ENCODE measurements around the gene PLXNB1. TPM values are rescaled to one million over a fixed set of nuclear protein-coding genes. Genes with fewer than 3 reads are reported as not detected.

Gene PLXNB1
- total RNA-seq, 1 experiment from 2014 or later = 35.6 TPM

DNA sequence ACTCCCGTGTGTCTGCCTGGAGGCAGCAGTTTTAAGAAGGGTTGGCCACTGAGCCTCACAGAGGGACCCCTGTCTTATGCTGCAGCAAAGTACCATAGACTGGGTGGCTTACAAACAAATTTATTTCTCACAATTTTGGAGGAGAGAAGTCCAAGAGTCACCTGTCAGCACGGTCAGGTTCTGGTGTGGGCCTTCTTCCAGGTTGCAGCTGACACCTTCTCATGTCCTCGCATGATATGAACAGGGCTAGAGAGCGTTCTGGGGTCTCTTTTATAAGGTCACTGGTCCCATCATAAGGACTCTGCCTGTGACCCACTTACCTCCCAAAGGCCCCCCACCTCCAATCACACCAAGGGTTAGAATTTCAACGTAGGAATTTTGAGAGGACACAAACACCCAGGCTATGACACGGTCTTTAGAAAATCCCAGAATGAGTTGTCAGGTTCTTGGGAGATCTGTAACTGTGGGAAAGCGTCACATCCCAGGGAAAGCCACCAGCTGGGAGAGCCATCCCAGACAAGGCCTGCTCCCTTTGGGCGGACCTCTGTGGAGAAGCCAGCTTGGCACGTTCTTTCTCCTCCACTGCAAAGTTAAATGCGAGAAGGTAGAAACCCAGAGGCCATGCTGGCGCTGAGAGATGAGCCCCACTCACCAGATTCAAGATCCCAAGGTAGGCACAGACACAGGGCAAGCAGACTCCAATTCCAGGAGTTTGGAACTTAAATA is 58.1 kb downstream of the PLXNB1 start, which contains the start of gene FBXW12:
Gene FBXW12, plus strand, starts transcription at position 569 of the 726 bp plus-strand sequence. CDS start 549 bp downstream, outside the sequence.
- Histone ChIP-seq H3K4me2 (ENCODE audit: low read length) (no peak within 1 kb of the TSS), H2AFZ (ENCODE audit: low read depth, low read length, poor library complexity, severe bottlenecking) (no peak within 1 kb of the TSS), H3K9me2 (ENCODE audit: insufficient read depth) (no peaks in the 10 kb centered on the region), H4K20me1 (ENCODE audit: insufficient read depth) (no peaks in the 10 kb centered on the region), H3K27ac (ENCODE audit: low read depth, low read length) (no peak within 1 kb of the TSS), H3K9ac (ENCODE audit: low read length) (no peak within 1 kb of the TSS), H3K4me1 (ENCODE audit: control insufficient read depth in 1 of 2, insufficient read depth in 2 of 2, low read length in 2 of 2) (peaks cover 2 to 7% of the 10 kb centered on the region in 2 experiments; a peak in 3 of 4 replicates), H3K27me3 (ENCODE audit: insufficient read depth, low read length) (no peaks in the 10 kb centered on the region), H3K36me3 (ENCODE audit: control insufficient read depth in 1 of 2, insufficient read depth in 2 of 2, low read length in 2 of 2) (no peaks in the 10 kb centered on the region), H3K79me2 (ENCODE audit: insufficient read depth, low read length) (no peaks in the 10 kb centered on the region), H3K4me3 (replicated peaks in 1 of 2; ENCODE audit: low read depth in 1 of 2, low read length in 2 of 2) (no peak within 1 kb of the TSS), H3K9me3 (ENCODE audit: control insufficient read depth in 1 of 2, insufficient read depth in 1 of 2, low read depth in 1 of 2, low read length in 2 of 2) (no peaks in the 10 kb centered on the region)
- CTCF ChIA-PET = no interaction called here
- POLR2A ChIA-PET = no interaction called here
- DNase-seq (ENCODE audit: low read depth, low spot score) = no peak
- ATAC-seq = no peak
- intact Hi-C loops (cut with micrococcal nuclease) = no loop called here
- RAD21 ChIA-PET (ENCODE audit: low non-redundant PET in 1 of 2, low total read pairs in 2 of 2, uncharacterized antibody in 2 of 2, unreplicated experiment in 2 of 2) = no interaction called here
- BruUV-seq (replicated peaks) = no TSS peak
- TF ChIP-seq CEBPB (IDR thresholded peaks at IDR 0.05; ENCODE audit: low read depth) = no peak
- TF ChIP-seq, protein P1, sequence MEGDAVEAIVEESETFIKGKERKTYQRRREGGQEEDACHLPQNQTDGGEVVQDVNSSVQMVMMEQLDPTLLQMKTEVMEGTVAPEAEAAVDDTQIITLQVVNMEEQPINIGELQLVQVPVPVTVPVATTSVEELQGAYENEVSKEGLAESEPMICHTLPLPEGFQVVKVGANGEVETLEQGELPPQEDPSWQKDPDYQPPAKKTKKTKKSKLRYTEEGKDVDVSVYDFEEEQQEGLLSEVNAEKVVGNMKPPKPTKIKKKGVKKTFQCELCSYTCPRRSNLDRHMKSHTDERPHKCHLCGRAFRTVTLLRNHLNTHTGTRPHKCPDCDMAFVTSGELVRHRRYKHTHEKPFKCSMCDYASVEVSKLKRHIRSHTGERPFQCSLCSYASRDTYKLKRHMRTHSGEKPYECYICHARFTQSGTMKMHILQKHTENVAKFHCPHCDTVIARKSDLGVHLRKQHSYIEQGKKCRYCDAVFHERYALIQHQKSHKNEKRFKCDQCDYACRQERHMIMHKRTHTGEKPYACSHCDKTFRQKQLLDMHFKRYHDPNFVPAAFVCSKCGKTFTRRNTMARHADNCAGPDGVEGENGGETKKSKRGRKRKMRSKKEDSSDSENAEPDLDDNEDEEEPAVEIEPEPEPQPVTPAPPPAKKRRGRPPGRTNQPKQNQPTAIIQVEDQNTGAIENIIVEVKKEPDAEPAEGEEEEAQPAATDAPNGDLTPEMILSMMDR (IDR thresholded peaks at IDR 0.05 in 2 of 3, conservative IDR thresholded peaks at IDR 0.05 in 1 of 3; ENCODE audit: borderline replicate concordance in 1 of 3, insufficient read depth in 1 of 3, low read depth in 2 of 3, low read length in 2 of 3) = no peak
- no peak for TF ChIP-seq FOSL1 (IDR thresholded peaks at IDR 0.05; ENCODE audit: low read depth)
- TF ChIP-seq, protein P2, sequence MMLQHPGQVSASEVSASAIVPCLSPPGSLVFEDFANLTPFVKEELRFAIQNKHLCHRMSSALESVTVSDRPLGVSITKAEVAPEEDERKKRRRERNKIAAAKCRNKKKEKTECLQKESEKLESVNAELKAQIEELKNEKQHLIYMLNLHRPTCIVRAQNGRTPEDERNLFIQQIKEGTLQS (IDR thresholded peaks at IDR 0.05) = no peak
- TF ChIP-seq TCF7L2 (IDR thresholded peaks at IDR 0.05; ENCODE audit: borderline replicate concordance, extremely low read depth, insufficient read depth, insufficient read length) = no peak
- TF ChIP-seq POLR2A (IDR thresholded peaks at IDR 0.05; ENCODE audit: borderline replicate concordance, extremely low read depth, insufficient read depth, insufficient read length) = no peak
- TF ChIP-seq, protein P3, sequence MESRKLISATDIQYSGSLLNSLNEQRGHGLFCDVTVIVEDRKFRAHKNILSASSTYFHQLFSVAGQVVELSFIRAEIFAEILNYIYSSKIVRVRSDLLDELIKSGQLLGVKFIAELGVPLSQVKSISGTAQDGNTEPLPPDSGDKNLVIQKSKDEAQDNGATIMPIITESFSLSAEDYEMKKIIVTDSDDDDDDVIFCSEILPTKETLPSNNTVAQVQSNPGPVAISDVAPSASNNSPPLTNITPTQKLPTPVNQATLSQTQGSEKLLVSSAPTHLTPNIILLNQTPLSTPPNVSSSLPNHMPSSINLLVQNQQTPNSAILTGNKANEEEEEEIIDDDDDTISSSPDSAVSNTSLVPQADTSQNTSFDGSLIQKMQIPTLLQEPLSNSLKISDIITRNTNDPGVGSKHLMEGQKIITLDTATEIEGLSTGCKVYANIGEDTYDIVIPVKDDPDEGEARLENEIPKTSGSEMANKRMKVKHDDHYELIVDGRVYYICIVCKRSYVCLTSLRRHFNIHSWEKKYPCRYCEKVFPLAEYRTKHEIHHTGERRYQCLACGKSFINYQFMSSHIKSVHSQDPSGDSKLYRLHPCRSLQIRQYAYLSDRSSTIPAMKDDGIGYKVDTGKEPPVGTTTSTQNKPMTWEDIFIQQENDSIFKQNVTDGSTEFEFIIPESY (IDR thresholded peaks at IDR 0.05; ENCODE audit: extremely low read depth, insufficient replicate concordance, low read length) = no peak
- no peak for TF ChIP-seq ZNF274 (IDR thresholded peaks at IDR 0.05; ENCODE audit: low read depth, low read length)
- no peak for TF ChIP-seq YY1 (IDR thresholded peaks at IDR 0.05; ENCODE audit: extremely low read depth, insufficient replicate concordance, low read depth, low read length)
- no peak for TF ChIP-seq JUND (IDR thresholded peaks at IDR 0.05)
- no peak for TF ChIP-seq EGR1 (IDR thresholded peaks at IDR 0.05; ENCODE audit: low read depth)
- TF ChIP-seq SP1 (IDR thresholded peaks at IDR 0.05; ENCODE audit: low read depth) = no peak
- no peak for TF ChIP-seq ELF1 (IDR thresholded peaks at IDR 0.05; ENCODE audit: borderline replicate concordance, low read depth)
